ENCODE data around the gene DIAPH1.

- TF ChIP-seq, protein P1, sequence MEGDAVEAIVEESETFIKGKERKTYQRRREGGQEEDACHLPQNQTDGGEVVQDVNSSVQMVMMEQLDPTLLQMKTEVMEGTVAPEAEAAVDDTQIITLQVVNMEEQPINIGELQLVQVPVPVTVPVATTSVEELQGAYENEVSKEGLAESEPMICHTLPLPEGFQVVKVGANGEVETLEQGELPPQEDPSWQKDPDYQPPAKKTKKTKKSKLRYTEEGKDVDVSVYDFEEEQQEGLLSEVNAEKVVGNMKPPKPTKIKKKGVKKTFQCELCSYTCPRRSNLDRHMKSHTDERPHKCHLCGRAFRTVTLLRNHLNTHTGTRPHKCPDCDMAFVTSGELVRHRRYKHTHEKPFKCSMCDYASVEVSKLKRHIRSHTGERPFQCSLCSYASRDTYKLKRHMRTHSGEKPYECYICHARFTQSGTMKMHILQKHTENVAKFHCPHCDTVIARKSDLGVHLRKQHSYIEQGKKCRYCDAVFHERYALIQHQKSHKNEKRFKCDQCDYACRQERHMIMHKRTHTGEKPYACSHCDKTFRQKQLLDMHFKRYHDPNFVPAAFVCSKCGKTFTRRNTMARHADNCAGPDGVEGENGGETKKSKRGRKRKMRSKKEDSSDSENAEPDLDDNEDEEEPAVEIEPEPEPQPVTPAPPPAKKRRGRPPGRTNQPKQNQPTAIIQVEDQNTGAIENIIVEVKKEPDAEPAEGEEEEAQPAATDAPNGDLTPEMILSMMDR (IDR thresholded peaks at IDR 0.05) = no peak
- no peak for TF ChIP-seq POLR2A (IDR thresholded peaks at IDR 0.05)
- no peak for TF ChIP-seq POLR2AphosphoS5 (IDR thresholded peaks at IDR 0.05; ENCODE audit: insufficient read depth in 1 of 2, low read depth in 1 of 2)
Measured at GRCh38 chr5:141517880-141518617, 100.8 kb downstream of the DIAPH1 start.

All from vagina (tissue), 2 donors.